ENCODE measurements around the gene NOTCH4. TPM values are rescaled to one million over a fixed set of nuclear protein-coding genes. Genes with fewer than 3 reads are reported as not detected.

NOTCH4 gene
- total and polyA plus RNA-seq, 2 of the 4 experiments (the other 2 are of a cell fraction): 0.96 to 1.3 TPM

DNA sequence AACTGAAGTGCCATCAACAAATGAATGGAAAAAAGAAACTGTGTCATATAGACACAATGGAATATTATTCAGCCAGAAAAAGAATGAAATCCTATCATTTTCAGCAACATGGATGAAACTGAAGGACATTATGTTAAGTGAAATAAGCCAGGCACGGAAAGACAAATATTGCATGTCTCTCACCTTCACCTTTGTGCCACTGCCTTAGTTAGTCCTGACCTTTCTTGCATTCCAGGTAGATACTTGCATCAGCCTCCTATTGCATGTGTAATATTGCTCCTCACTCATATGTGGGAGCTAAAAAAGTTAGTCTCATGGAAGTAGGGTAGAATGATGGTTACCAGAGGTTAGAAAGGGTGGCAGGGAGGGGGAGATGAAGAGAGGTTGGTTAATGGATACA lies 14.9 kb downstream of the NOTCH4 start:
- no CpG with 5 or more reads among the region's 1 CpG for WGBS, 2 experiments (ENCODE audit: extremely low coverage in 2 of 2, insufficient read length in 1 of 2)

More for the DNA sequence above, 14.9 kb downstream of the NOTCH4 start:
- no peak overlapping the region for H3K14ac ChIP-seq (replicated peaks; ENCODE audit: low read depth, low read length)
- no peak overlapping the region for H2AFZ ChIP-seq (replicated peaks; ENCODE audit: low read length, poor library complexity)
- no peak overlapping the region for H3K23ac ChIP-seq (ENCODE audit: low read depth, low read length)
- H2AK9ac ChIP-seq (replicated peaks; ENCODE audit: low read depth, low read length, poor library complexity): no peak overlapping the region
- POLR2A ChIA-PET (ENCODE audit: unreplicated experiment): interaction anchor here (0.7 kb wide), 1 partner anchor 14 kb away, joined by 15 read pairs; no protein-coding TSS in a partner anchor
- H3K36me3 ChIP-seq (ENCODE audit: control insufficient read depth, insufficient read depth, low read length): no peaks in the 10 kb centered on the region
- intact Hi-C loops (cut with micrococcal nuclease) (no loop called here), dilution Hi-C loops (cut with HindIII; ENCODE audit: low sequenced_read_pairs, unreplicated experiment) (no loop called here), in situ Hi-C loops (cut with MboI; ENCODE audit: low sequenced_read_pairs) (no loop called here)
- DNase-seq (no peak), ATAC-seq (ENCODE audit: low read depth) (no peak)
- no peak overlapping the region for H3K27ac ChIP-seq (ENCODE audit: insufficient read depth, low read length)
- no peak overlapping the region for H2BK120ac ChIP-seq (ENCODE audit: low read depth, low read length)
- H3K9me1 ChIP-seq (ENCODE audit: insufficient read depth, low read length): no peaks in the 10 kb centered on the region
- no peak overlapping the region for H3K4ac ChIP-seq (ENCODE audit: low read depth, low read length)
- BruUV-seq (replicated peaks): no TSS peak
- no peak overlapping the region for H4K8ac ChIP-seq (ENCODE audit: low read depth in 2 of 2, low read length in 2 of 2)
- H3K9me3 ChIP-seq (ENCODE audit: control insufficient read depth, insufficient read depth, low read length): no peaks in the 10 kb centered on the region
- H3K4me3 ChIP-seq (ENCODE audit: insufficient read depth, low read depth, low read length): no peak overlapping the region
- H3K56ac ChIP-seq (ENCODE audit: extremely low read depth, insufficient read depth, low read length): no peak overlapping the region
- no peak overlapping the region for H3K9ac ChIP-seq (ENCODE audit: low read depth, low read length)
- H3K18ac ChIP-seq (ENCODE audit: low read depth, low read length): no peak overlapping the region
- TF ChIP-seq POLR2A (IDR thresholded peaks at IDR 0.05; ENCODE audit: low read depth, low read length): no peak
- TF ChIP-seq CHD1 (IDR thresholded peaks at IDR 0.05; ENCODE audit: low read depth, low read length): no peak
- no peak for TF ChIP-seq MAZ (IDR thresholded peaks at IDR 0.05; ENCODE audit: borderline replicate concordance, low read depth, low read length)
- TF ChIP-seq FOS (IDR thresholded peaks at IDR 0.05; ENCODE audit: low read depth, low read length): no peak
- TF ChIP-seq CEBPB (IDR thresholded peaks at IDR 0.05; ENCODE audit: low read depth, low read length): no peak
- TF ChIP-seq, protein P1, sequence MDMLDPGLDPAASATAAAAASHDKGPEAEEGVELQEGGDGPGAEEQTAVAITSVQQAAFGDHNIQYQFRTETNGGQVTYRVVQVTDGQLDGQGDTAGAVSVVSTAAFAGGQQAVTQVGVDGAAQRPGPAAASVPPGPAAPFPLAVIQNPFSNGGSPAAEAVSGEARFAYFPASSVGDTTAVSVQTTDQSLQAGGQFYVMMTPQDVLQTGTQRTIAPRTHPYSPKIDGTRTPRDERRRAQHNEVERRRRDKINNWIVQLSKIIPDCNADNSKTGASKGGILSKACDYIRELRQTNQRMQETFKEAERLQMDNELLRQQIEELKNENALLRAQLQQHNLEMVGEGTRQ (IDR thresholded peaks at IDR 0.05; ENCODE audit: low read depth, low read length): no peak
- no peak for TF ChIP-seq RCOR1 (IDR thresholded peaks at IDR 0.05; ENCODE audit: insufficient replicate concordance, low read length)
- TF ChIP-seq NFE2L2 (IDR thresholded peaks at IDR 0.05; ENCODE audit: low read depth, low read length): no peak
- no peak for TF ChIP-seq SMC3 (IDR thresholded peaks at IDR 0.05; ENCODE audit: low read depth, low read length)
- no peak for TF ChIP-seq RFX5 (IDR thresholded peaks at IDR 0.05; ENCODE audit: low read depth, low read length)
- TF ChIP-seq, protein P2, sequence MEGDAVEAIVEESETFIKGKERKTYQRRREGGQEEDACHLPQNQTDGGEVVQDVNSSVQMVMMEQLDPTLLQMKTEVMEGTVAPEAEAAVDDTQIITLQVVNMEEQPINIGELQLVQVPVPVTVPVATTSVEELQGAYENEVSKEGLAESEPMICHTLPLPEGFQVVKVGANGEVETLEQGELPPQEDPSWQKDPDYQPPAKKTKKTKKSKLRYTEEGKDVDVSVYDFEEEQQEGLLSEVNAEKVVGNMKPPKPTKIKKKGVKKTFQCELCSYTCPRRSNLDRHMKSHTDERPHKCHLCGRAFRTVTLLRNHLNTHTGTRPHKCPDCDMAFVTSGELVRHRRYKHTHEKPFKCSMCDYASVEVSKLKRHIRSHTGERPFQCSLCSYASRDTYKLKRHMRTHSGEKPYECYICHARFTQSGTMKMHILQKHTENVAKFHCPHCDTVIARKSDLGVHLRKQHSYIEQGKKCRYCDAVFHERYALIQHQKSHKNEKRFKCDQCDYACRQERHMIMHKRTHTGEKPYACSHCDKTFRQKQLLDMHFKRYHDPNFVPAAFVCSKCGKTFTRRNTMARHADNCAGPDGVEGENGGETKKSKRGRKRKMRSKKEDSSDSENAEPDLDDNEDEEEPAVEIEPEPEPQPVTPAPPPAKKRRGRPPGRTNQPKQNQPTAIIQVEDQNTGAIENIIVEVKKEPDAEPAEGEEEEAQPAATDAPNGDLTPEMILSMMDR (conservative IDR thresholded peaks at IDR 0.05; ENCODE audit: low read depth, low read length): no peak
- TF ChIP-seq BHLHE40 (IDR thresholded peaks at IDR 0.05; ENCODE audit: low read depth, low read length): no peak
- TF ChIP-seq, protein P3, sequence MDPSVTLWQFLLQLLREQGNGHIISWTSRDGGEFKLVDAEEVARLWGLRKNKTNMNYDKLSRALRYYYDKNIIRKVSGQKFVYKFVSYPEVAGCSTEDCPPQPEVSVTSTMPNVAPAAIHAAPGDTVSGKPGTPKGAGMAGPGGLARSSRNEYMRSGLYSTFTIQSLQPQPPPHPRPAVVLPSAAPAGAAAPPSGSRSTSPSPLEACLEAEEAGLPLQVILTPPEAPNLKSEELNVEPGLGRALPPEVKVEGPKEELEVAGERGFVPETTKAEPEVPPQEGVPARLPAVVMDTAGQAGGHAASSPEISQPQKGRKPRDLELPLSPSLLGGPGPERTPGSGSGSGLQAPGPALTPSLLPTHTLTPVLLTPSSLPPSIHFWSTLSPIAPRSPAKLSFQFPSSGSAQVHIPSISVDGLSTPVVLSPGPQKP (IDR thresholded peaks at IDR 0.05; ENCODE audit: borderline replicate concordance, low read depth, low read length): no peak
- TF ChIP-seq RAD21 (IDR thresholded peaks at IDR 0.05; ENCODE audit: low read length): no peak
- TF ChIP-seq MAFK (IDR thresholded peaks at IDR 0.05; ENCODE audit: low read depth, low read length): no peak
- no peak for TF ChIP-seq MXI1 (IDR thresholded peaks at IDR 0.05; ENCODE audit: borderline replicate concordance, low read depth, low read length)
- no peaks in the 10 kb centered on the region for H3K4me1 ChIP-seq (ENCODE audit: control insufficient read depth, insufficient read depth, low read length)
- H4K91ac ChIP-seq (ENCODE audit: insufficient read depth, low read depth, low read length): no peak overlapping the region
- no peaks in the 10 kb centered on the region for H4K20me1 ChIP-seq (ENCODE audit: insufficient read depth, low read length)
- no peak overlapping the region for H2BK20ac ChIP-seq (ENCODE audit: low read depth, low read length)
- H2AK5ac ChIP-seq (ENCODE audit: low read depth, low read length): no peak overlapping the region
- H3K79me1 ChIP-seq (ENCODE audit: low read depth in 1 of 2, low read length in 2 of 2): no peaks in the 10 kb centered on the region
- H3K4me2 ChIP-seq (ENCODE audit: low read depth, low read length): no peak overlapping the region
- peaks cover 6% of the 10 kb centered on the region; the same call in 1 of the 2 replicates for H3K27me3 ChIP-seq (ENCODE audit: control insufficient read depth, insufficient read depth, low read length)
- H2BK15ac ChIP-seq (ENCODE audit: low read depth, low read length): no peak overlapping the region
- no peak overlapping the region for H2BK5ac ChIP-seq (ENCODE audit: low read depth, low read length, poor library complexity, severe bottlenecking)
- CTCF ChIA-PET: no interaction called here
- H4K5ac ChIP-seq (ENCODE audit: low read depth, low read length): no peak overlapping the region
